Epithelial cell of proximal tubule (primary cell): ENCODE results near the gene PDYN. TPM values are rescaled to one million over a fixed set of nuclear protein-coding genes. Genes with fewer than 3 reads are reported as not detected.

Experiments used
- DNase-seq: peaks from one replicate; pipeline ENCODE4 v3.0.0-alpha.2; 2011; ENCODE audit warnings: low read depth
- H3K4me3 ChIP-seq: 2 replicates; pipeline ENCODE4 v1.5.1; 2011; ENCODE audit warnings: low read depth, mild to moderate bottlenecking, low read length
- total RNA-seq: library from RNA; depleted of rRNA; stranded (reverse); fragments of >200 nt; gene quantifications from 2 replicates; pipeline ENCODE4 v1.2.3, GENCODE V29; 2015
- TF ChIP-seq, protein P1 (sequence below): conservative IDR thresholded peaks from 2 replicates; pipeline ENCODE4 v1.5.1; 2012; ENCODE audit warnings: low read depth, mild to moderate bottlenecking, low read length

Gene PDYN
- total RNA-seq, 1 donor from 2014 or later: not detected

DNA sequence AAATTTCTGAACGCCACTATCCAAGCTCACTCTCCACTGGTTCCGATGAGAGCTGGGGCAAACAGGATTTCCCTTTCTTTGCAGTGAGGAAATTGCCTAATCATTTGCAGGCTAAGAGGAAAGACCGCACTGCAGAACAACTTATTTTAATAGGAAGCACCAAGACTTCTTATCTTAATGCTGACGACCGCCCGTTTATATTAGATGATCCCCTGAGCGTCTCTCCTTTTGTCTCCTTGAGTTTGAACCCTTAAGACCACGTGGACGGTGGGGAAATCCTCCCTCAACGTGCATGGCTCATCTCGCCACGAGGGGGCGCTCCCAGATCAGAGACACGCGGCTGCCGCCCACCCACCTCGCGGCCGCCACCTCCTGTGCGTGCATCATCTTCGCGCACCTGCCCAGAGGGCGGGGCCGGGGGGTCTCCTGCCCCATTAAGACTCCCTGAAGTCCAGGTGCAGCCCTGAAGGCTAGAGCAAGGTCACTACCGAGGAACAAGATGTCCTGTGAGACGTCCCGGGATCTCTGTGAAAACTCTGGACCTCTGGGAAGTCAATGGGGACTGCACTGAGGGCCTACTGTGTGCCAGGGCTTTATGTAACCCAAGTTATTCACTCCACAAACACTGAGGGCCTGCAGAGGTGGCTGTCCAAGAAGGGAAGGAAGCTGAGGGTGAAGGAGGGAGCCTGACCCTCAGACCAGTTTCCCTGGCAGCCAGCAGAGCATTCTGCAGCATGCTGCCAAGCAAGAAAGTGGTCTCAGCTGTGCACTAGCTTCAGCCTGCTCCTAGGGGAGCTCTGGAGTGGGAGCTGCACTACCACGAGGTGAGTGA, 28.1 kb downstream of the PDYN start:
- DNase-seq: peak; percentile 2
- H3K4me3 ChIP-seq: peak overlapping the region; percentile 41
- TF ChIP-seq, protein P1, sequence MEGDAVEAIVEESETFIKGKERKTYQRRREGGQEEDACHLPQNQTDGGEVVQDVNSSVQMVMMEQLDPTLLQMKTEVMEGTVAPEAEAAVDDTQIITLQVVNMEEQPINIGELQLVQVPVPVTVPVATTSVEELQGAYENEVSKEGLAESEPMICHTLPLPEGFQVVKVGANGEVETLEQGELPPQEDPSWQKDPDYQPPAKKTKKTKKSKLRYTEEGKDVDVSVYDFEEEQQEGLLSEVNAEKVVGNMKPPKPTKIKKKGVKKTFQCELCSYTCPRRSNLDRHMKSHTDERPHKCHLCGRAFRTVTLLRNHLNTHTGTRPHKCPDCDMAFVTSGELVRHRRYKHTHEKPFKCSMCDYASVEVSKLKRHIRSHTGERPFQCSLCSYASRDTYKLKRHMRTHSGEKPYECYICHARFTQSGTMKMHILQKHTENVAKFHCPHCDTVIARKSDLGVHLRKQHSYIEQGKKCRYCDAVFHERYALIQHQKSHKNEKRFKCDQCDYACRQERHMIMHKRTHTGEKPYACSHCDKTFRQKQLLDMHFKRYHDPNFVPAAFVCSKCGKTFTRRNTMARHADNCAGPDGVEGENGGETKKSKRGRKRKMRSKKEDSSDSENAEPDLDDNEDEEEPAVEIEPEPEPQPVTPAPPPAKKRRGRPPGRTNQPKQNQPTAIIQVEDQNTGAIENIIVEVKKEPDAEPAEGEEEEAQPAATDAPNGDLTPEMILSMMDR: peak; percentile 95

DNA sequence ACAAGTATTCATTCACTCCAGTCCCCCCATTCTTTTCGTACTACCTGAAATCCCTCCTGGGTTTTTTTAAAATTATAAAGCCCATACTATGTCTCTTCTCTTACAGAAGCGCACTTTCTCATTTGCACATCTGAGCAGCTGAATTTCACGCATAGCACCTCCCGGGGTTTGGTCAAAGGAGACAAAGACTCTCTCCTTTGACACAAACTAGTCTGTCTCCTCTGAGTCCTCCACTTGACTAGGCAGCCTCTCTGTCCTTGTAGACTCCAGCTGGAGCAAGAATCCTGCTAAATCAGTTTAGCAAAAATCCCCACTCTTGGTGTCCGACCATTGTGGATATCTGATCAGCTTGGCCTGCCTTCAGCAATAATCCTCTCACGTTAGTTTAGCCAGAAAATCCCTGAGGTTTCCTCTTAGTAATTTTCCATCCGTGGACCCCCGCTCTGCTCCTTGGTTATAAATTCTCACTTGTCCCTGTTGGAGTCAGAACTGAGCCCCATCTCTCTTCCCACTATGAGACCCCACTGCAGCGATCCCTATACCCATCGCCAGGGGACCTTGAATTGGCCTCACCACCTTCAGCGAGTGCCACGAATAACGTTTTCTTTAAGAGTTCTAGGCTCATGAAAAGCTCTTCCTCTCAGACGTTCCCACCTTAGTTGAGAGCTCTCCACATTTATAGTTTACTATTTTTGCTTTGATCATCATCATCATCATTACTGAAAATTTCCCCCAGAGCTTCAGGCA, 29.0 kb downstream of the PDYN start:
- DNase-seq: no peak
- H3K4me3 ChIP-seq: peak overlapping the region; percentile 41
- TF ChIP-seq, protein P1: no peak

DNA sequence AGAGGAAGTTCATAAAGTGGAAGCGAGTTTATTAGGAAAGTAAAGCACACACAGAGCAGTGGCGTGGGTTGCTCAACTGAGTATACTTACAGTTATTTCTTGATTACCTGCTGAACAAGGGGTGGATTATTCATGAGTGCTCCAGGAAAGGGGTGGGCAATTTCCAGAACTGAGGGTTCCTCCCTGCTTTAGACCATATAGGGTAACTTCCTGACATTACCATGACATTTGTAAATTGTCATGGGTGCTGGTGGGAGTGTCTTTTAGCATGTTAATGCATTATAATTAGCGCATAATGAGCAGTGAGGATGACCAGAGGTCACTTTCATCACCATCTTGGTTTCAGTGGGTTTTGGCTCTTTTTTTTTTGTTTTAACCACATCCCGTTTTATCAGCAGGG, 29.8 kb downstream of the PDYN start:
- TF ChIP-seq, protein P1: no peak
- no peak for DNase-seq
- no peak overlapping the region for H3K4me3 ChIP-seq

DNA sequence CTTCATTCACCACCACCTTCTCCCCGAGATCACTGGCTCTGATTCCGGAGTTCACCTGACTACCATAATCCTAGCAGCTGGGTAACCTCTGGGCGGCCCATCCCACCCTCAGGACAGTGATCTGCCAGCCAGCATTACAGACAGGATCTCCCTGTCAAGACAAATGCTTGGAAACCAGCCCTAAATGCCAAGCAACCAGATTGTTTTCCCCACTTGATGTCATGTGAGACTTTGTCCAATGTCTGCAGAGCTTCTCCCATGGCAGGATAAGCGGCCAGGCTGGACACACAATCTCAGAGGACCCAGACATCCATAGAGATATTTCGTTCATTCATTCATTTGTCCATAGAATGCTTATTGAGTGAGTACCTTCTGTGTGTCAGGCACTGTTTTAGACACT, 32.5 kb downstream of the PDYN start:
- no peak for DNase-seq
- TF ChIP-seq, protein P1: no peak
- no peak overlapping the region for H3K4me3 ChIP-seq

DNA sequence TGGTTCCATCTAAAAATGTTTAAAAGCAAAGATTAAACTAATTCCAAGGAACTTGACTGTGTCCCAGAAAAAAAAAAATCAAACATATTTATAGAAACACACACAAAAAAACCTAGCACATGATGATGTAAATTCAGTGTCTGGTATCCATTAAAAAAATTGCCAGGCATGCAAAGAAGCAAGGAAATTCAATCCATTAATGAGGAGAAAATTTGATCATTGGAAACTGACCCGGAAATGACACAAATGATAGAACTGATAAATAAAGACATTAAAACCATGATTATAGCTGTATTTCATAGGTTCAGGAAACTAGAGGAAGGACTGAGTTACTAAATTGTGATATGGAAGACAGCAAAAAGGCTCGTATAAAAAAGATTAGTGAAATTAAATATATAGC, 34.7 kb downstream of the PDYN start:
- H3K4me3 ChIP-seq: no peak overlapping the region
- DNase-seq: no peak
- TF ChIP-seq, protein P1: no peak

DNA sequence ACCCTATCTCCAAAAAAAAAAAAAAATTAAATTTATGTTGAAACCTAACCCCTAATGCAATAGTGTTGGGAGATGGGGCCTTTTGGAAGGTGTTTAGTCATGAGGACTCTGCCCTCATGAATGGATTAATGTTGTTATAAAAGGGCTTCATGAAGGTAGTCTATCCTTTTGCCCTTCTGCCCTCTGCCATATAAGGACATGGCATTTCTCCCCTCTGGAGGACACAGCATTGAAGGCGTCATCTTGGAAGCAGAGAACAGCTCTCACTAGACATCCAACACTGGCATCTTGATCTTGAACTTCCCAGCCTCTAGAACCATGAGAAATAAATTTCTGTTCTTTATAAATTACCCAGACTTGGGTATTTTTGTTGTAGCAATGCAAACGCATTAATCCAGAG, 35.4 kb downstream of the PDYN start:
- no peak overlapping the region for H3K4me3 ChIP-seq
- no peak for DNase-seq
- TF ChIP-seq, protein P1: no peak
